ENCODE results near the gene ANXA1. TPM values are rescaled to one million over a fixed set of nuclear protein-coding genes. Genes with fewer than 3 reads are reported as not detected.

Gene ANXA1
- total RNA-seq, 2 experiments from 2014 or later, result 310 to 317 TPM

DNA sequence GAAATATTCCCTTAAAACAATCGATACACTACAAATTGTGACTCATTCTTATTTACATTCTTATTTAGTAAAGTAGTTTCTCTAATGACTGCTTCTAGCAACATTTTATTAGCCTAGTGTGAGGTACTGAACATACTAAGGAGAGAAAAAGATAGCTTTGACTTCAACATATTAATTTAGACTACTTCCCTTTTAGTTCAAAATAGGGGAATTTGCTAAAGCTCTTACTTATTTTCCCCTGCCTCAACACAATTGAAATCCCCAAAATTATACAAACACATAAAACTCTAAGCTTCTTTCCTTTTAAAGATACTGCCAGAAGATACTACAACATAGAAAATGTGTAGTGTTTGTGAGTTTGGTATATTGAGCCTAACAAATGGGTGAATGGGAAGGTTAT is 55.2 kb downstream of the ANXA1 start:
- intact Hi-C loops (cut with DNase I, micrococcal nuclease), result no loop called here
- H3K4me1 Mint-ChIP-seq (ENCODE audit: low read depth), result no peaks in the 10 kb centered on the region
- H3K9me3 Mint-ChIP-seq, result no peaks in the 10 kb centered on the region
- Histone ChIP-seq H3K9me3 (ENCODE audit: control insufficient read depth in 1 of 2, insufficient read depth in 1 of 2, low read length in 2 of 2) (no peaks in the 10 kb centered on the region), H3K4me1 (ENCODE audit: insufficient read depth, low read length) (no peaks in the 10 kb centered on the region), H3K36me3 (ENCODE audit: insufficient read depth, low read length) (no peaks in the 10 kb centered on the region), H3K27ac (ENCODE audit: low read depth in 1 of 2, low read length in 2 of 2) (no peak overlapping the region), H3K27me3 (ENCODE audit: control insufficient read depth in 1 of 2, insufficient read depth in 2 of 2, low read length in 2 of 2) (no peaks in the 10 kb centered on the region), H3K4me3 (ENCODE audit: low read length) (no peak overlapping the region)
- H3K4me3 Mint-ChIP-seq, result no peak overlapping the region
- DNase-seq (no peak), ATAC-seq (ENCODE audit: poor library complexity) (no peak)
- H3K27me3 Mint-ChIP-seq, result peaks cover 10% of the 10 kb centered on the region
- TF ChIP-seq, protein P1, sequence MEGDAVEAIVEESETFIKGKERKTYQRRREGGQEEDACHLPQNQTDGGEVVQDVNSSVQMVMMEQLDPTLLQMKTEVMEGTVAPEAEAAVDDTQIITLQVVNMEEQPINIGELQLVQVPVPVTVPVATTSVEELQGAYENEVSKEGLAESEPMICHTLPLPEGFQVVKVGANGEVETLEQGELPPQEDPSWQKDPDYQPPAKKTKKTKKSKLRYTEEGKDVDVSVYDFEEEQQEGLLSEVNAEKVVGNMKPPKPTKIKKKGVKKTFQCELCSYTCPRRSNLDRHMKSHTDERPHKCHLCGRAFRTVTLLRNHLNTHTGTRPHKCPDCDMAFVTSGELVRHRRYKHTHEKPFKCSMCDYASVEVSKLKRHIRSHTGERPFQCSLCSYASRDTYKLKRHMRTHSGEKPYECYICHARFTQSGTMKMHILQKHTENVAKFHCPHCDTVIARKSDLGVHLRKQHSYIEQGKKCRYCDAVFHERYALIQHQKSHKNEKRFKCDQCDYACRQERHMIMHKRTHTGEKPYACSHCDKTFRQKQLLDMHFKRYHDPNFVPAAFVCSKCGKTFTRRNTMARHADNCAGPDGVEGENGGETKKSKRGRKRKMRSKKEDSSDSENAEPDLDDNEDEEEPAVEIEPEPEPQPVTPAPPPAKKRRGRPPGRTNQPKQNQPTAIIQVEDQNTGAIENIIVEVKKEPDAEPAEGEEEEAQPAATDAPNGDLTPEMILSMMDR (IDR thresholded peaks at IDR 0.05), result no peak
- no peak overlapping the region for H3K27ac Mint-ChIP-seq
- ChIA-PET POLR2A (no interaction called here), CTCF (no interaction called here)
- H3K36me3 Mint-ChIP-seq (ENCODE audit: low read depth), result no peaks in the 10 kb centered on the region

GRCh38 chr9:73210886-73211666 is 59.4 kb downstream of the ANXA1 start:
- DNase-seq (no peak), ATAC-seq (ENCODE audit: poor library complexity) (no peak)
- Histone ChIP-seq H3K4me3 (ENCODE audit: low read length) (no peak overlapping the region), H3K27ac (ENCODE audit: low read depth in 1 of 2, low read length in 2 of 2) (no peak overlapping the region), H3K4me1 (ENCODE audit: insufficient read depth, low read length) (no peaks in the 10 kb centered on the region), H3K9me3 (ENCODE audit: control insufficient read depth in 1 of 2, insufficient read depth in 1 of 2, low read length in 2 of 2) (no peaks in the 10 kb centered on the region), H3K27me3 (ENCODE audit: control insufficient read depth in 1 of 2, insufficient read depth in 2 of 2, low read length in 2 of 2) (peaks cover 0 to 8% of the 10 kb centered on the region in 2 experiments), H3K36me3 (ENCODE audit: insufficient read depth, low read length) (no peaks in the 10 kb centered on the region)
- no peak overlapping the region for H3K27ac Mint-ChIP-seq
- H3K36me3 Mint-ChIP-seq (ENCODE audit: low read depth), result no peaks in the 10 kb centered on the region
- H3K9me3 Mint-ChIP-seq, result no peaks in the 10 kb centered on the region
- intact Hi-C loops (cut with DNase I, micrococcal nuclease), result no loop called here
- peaks cover 19% of the 10 kb centered on the region for H3K27me3 Mint-ChIP-seq
- POLR2A ChIA-PET, result no interaction called here
- no peaks in the 10 kb centered on the region for H3K4me1 Mint-ChIP-seq (ENCODE audit: low read depth)
- TF ChIP-seq, protein P1 (IDR thresholded peaks at IDR 0.05), result no peak
- H3K4me3 Mint-ChIP-seq, result no peak overlapping the region
- CTCF ChIA-PET, result no interaction called here

GRCh38 chr9:73213300-73213699 is 61.6 kb downstream of the ANXA1 start:
- DNase-seq, result no peak
- POLR2A ChIA-PET, result no interaction called here
- Histone ChIP-seq H3K4me1 (ENCODE audit: insufficient read depth, low read length) (no peaks in the 10 kb centered on the region), H3K27me3 (ENCODE audit: control insufficient read depth in 1 of 2, insufficient read depth in 2 of 2, low read length in 2 of 2) (peaks cover 0 to 8% of the 10 kb centered on the region in 2 experiments), H3K9me3 (ENCODE audit: control insufficient read depth in 1 of 2, insufficient read depth in 1 of 2, low read length in 2 of 2) (no peaks in the 10 kb centered on the region), H3K4me3 (ENCODE audit: low read length) (no peak overlapping the region), H3K27ac (ENCODE audit: low read depth in 1 of 2, low read length in 2 of 2) (no peak overlapping the region), H3K36me3 (ENCODE audit: insufficient read depth, low read length) (no peaks in the 10 kb centered on the region)
- no peak overlapping the region for H3K27ac Mint-ChIP-seq
- H3K4me3 Mint-ChIP-seq, result no peak overlapping the region
- no peak for ATAC-seq (ENCODE audit: poor library complexity)
- H3K36me3 Mint-ChIP-seq (ENCODE audit: low read depth), result no peaks in the 10 kb centered on the region
- peaks cover 25% of the 10 kb centered on the region for H3K27me3 Mint-ChIP-seq
- H3K9me3 Mint-ChIP-seq, result no peaks in the 10 kb centered on the region
- H3K4me1 Mint-ChIP-seq (ENCODE audit: low read depth), result no peaks in the 10 kb centered on the region
- intact Hi-C loops (cut with DNase I, micrococcal nuclease), result no loop called here
- TF ChIP-seq, protein P1 (IDR thresholded peaks at IDR 0.05), result no peak
- CTCF ChIA-PET, result no interaction called here
